H1 (cell line): ENCODE results near the gene PKP3. TPM values are rescaled to one million over a fixed set of nuclear protein-coding genes. Genes with fewer than 3 reads are reported as not detected.

ENCODE experiments used
- ATF3 ChIP-seq: IDR thresholded peaks from 2 replicates; pipeline ENCODE4 v1.6.1; 2011; ENCODE audit warnings: low read depth, mild to moderate bottlenecking, low read length; ENCODE audit not compliant: insufficient read depth
- CHD2 ChIP-seq: IDR thresholded peaks from 2 replicates; pipeline ENCODE4 v1.6.1; 2012; ENCODE audit warnings: low read length, improper control_type of control experiment
- CHD7 ChIP-seq: fragments of 300-600 bp; sonication (generic); IDR thresholded peaks from 2 replicates; pipeline ENCODE4 v1.7.1; 2012; ENCODE audit warnings: low read length, moderate library complexity, mild to moderate bottlenecking, inconsistent platforms; ENCODE audit not compliant: insufficient replicate concordance
- CTBP2 ChIP-seq: IDR thresholded peaks from 2 replicates; pipeline ENCODE4 v1.7.0; 2011; ENCODE audit warnings: borderline replicate concordance, mild to moderate bottlenecking, moderate library complexity, mixed read lengths, low read length; ENCODE audit not compliant: insufficient read depth, insufficient read length
- EZH2 ChIP-seq: fragments of 200-600 bp; sonication (generic); IDR thresholded peaks from 2 replicates; pipeline ENCODE4 v1.7.1; 2012; ENCODE audit warnings: low read depth, mild to moderate bottlenecking, moderate library complexity, low read length, inconsistent platforms; ENCODE audit not compliant: severe bottlenecking
- SAP30 ChIP-seq: fragments of 300-600 bp; sonication (generic); IDR thresholded peaks from 2 replicates; pipeline ENCODE4 v1.7.1; 2012; ENCODE audit warnings: low read length, moderate library complexity, mild to moderate bottlenecking, inconsistent platforms; ENCODE audit not compliant: insufficient read depth, insufficient replicate concordance
- SIX5 ChIP-seq: IDR thresholded peaks from 2 replicates; pipeline ENCODE4 v1.6.1; 2011; ENCODE audit warnings: mild to moderate bottlenecking, low read depth, low read length
- SP4 ChIP-seq: IDR thresholded peaks from 2 replicates; pipeline ENCODE4 v1.6.1; 2012; ENCODE audit warnings: low read length, inconsistent platforms
- polyA plus RNA-seq, 7 experiments: library from polyadenylated mRNA; depleted of rRNA in 3 of 7; stranded (reverse) in 5 of 7; unstranded in 2 of 7; fragments of >200 nt in 5 of 7; fragments of 200-250 nt in 2 of 7; gene quantifications; 1 replicate in 5 of 7; 2 replicates in 1 of 7; 4 replicates in 1 of 7; pipeline versions ENCODE4 v1.2.1 to v1.2.3, GENCODE V29; 2011 to 2013; ENCODE audit warnings: missing spikeins in 2 of 7, mixed read lengths in 2 of 7
- total RNA-seq: library from RNA; stranded (reverse); fragmentation: NEBNext Ultra II Directional; extraction: Animal tissue kit (Norgen Biotek cat#: 25700); gene quantifications from 2 replicates; pipeline ENCODE4 v1.2.1, GENCODE V29; 2021

The PKP3 gene
- total and polyA plus RNA-seq, 2 of the 8 experiments (the other 6 are each of a cell fraction or from before 2014, with no cell fraction given), result 16.7 to 28.7 TPM

- TF ChIP-seq CHD7, result no peak
- TF ChIP-seq SAP30, result no peak
- no peak for TF ChIP-seq SIX5
- no peak for TF ChIP-seq ATF3
- TF ChIP-seq CHD2, result no peak
- TF ChIP-seq CTBP2, result no peak
- TF ChIP-seq SP4, result no peak
- no peak for TF ChIP-seq EZH2
Measured at GRCh38 chr11:381501-382072, 12.4 kb upstream of the PKP3 start (continued).
